Left lobe of liver (tissue), 2 donors: Measurements from ENCODE around the gene NME9. TPM values are rescaled to one million over a fixed set of nuclear protein-coding genes. Genes with fewer than 3 reads are reported as not detected.

ENCODE experiments used
- ATAC-seq: fragments of 200-7000 bp; cut with Tn5 transposase; one replicate; pipeline ENCODE4 v1.9.1; 2020; ENCODE audit warnings: mild to moderate bottlenecking, moderate library complexity
- DNase-seq: peaks from one replicate; pipeline ENCODE4 v3.0.0-alpha.2; 2020; ENCODE audit warnings: low spot score
- total RNA-seq: library from RNA; stranded (reverse); gene quantifications from one replicate; pipeline ENCODE4 v1.2.1, GENCODE V29; 2021
- donor health status: DM: no; HTN: no; CAD: no; lungs with moderate emphysema.
- donor health status: DM: no; HTN: yes; CAD: no.

NME9 gene
- total RNA-seq, 1 donor from 2014 or later = not detected

GRCh38 chr3:138363322-138363721, 33.7 kb upstream of the NME9 start:
- no peak for DNase-seq
- no peak for ATAC-seq

DNA sequence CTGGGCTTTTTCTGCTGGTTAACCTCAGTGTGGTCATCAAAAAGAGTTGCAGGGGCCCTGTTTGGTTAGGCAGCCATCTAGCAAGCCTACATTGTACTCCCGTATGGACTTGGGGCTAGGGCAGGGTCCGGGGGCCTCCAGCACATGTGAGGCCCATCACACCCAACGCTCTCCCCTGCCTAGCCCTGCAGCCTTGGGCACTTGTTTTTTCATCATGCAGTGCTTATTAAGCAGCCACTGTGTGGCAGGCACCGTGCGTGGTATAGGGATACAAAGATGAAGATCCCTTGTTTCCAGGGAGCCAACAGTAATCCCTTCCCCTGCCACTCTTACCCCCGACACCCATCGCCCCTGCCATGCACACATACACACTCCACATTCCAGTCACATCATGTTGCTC, 32.9 kb upstream of the NME9 start:
- ATAC-seq (no peak), DNase-seq (no peak)

GRCh38 chr3:138361561-138361971, 31.9 kb upstream of the NME9 start:
- no peak for ATAC-seq

DNA sequence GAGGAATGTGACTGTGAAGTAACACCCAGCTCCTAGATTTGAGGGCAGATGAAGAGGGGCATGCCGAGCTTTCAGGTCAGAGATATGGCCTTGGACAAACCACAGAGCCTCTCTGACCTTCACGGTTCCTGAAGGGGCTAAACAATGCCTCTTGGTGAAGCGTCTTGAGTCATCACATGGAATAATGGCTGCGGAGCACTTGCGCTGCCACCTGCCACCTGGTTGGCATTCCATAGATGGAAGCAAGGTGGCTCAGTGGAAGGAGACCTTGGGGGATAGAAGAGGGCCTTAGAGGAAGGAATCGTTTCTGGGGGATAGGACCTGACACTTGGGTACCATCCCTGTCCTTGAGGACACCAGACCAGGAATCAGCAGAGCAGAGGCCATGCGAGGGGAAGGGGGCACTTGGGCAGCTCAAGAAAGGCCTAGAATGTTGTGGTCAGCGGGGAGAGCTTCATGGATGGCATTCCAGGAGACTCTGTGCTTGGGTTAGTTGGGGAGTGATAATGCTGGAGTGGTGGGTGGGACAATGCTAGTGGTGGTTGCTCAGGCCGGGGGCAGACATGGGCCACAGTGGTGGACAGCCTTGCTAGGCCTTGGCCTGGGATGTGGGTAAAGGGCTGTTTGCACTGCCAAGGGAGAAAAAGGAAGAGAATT, 31.3 kb upstream of the NME9 start:
- ATAC-seq = no peak
- no peak for DNase-seq

More at GRCh38 chr3:138361561-138361971, 31.9 kb upstream of the NME9 start:
- DNase-seq = no peak

DNA sequence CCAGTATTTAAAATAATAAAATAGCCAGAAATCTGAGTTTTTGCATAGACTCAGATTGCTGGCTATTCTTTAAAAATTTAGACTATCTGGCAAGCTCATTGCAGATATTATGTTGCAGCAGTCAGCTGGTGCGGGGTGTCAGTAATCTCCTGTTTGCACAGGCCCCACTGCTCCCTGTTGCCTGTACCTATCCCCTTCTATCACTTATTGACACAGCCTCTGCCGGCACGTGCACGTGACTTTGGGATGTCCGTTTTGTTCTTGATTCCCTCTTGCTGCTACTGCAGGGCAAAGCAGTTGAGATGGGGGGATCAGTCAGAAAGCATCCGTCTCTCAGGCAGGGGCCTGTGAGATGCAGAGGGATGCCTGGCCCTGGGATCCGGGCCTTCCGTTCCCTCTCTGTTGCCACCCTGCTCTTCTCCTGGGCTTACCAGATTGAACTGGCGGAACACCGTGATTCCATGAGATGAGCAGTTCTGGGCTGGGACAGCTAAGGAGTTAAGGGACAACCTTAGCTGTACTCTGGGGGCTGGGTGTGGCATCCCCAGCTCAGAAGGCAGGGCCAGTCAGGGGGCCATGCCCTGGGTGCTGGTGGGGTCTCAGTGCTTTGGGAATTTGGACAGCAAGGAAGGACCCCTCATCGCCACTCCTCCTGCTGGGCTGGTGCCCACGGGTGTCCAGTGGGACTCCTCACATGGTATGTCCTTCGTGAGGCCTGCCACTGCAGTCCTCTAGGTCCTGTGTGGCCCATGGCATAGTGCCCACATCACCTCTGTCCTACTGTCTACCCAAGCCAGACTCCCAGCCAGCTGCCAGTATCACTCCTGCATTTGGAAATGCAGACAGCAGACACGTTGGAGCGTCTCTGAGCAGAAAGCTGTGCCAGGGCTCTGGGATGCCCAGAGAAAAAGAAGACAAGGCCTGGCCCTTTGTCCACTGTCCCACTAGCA, 30.5 kb upstream of the NME9 start:
- ATAC-seq = peak; percentile 19
- DNase-seq = no peak

GRCh38 chr3:138359148-138359918, 29.7 kb upstream of the NME9 start:
- no peak for ATAC-seq

DNA sequence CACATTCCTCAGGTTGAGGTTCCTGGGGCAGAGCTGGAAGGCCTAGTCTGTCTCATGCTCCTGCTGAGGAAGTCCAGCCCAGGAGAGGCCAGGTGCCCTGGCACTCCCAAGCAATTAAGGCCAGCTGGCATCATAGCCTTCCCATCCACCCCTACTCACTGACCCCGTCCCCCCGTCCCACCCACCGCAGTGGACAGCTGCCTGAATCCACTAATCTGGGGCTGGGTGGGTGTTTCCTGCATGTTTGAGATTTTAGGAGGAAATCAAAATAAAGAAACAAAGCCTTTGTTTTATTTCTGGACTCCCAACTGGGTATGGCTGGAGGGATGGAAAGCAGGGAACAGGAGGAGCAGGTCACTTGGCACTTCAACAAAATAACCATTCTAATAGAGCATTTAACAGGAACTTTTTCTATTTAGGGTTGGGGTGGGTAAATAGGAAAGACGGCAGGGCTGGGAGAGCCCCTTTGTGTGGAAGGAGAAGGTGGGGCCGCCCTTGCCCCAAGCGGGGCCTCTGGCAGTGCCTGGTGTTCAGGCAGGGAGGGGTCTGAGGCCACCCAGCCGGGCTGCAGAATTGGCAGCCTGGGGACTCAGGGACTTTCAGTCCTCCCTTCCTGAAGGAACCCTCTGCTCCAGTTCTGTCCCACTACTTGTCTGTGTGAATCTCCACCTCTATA, 27.2 kb upstream of the NME9 start:
- ATAC-seq = no peak

More at GRCh38 chr3:138359148-138359918, 29.7 kb upstream of the NME9 start:
- DNase-seq = no peak

DNA sequence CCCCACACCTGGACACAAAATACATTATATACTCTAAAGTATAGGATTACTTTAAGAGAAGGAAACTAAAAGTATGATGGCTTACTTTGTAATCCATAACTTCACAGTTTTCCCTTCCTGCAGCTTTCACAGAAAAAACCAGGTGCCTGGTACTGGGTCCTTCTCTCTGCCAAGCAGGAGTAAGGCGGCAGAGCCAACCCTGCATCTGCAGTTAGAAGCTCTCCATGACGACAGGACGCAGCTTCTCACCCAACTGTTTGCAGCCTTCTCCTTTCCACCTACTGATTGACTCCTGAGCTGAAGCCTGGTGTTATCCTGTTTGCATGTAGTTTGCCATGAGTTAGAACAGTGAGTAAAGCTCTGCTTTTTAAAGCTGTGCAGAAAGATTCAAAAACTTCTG, 25.4 kb upstream of the NME9 start:
- DNase-seq = no peak
- no peak for ATAC-seq

More for the DNA sequence above, 27.2 kb upstream of the NME9 start:
- DNase-seq = no peak

DNA sequence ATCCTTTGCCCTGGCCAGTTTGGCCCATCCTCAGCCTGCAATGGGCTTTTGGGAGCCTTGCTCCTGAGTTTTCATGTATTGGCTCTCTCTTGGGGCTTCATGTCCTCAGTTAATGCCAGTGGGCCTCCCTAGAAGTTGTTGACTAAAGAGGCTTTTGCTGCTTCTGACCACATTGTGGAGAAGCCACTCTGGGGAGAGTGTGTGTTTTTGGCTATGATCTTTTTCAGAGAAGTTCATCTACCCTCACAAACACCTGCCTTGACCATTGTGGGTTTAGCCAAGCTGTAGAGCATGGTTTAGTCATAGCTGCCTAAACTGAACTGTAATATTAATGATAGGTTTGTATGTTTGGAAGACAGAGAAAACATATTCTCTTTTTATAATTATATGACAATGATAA, 24.7 kb upstream of the NME9 start:
- ATAC-seq (no peak), DNase-seq (no peak)

DNA sequence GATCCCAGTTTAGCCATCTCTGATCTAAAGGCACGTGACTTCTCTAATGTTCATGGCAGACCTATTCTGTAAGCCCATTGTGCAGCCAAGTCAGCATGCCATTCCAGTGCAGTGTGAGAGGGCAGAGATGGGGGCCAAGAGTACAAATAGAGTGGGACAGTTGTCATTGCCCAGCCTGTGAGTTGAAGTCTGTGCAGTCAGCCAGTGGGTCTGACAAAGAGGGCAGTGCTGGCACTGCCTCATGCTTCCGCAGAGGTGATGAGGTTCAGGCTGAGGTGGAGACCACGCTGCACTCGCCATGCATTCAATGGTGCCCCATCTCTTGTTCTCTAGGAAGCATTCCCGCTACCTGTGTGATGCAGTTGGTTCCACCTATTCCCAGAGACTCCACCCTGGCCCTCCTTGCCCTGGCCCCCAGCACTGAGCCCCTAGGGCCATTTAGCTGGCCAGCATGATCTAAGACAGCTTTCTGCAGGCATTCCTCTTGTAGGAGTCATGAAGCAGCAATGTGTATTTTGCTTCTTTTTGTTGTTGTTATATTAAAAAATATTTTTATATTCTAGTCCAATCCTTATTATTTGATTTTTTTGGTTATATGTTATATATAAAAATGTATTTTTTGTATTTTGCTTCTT, 22.4 kb upstream of the NME9 start:
- no peak for DNase-seq
- no peak for ATAC-seq

DNA sequence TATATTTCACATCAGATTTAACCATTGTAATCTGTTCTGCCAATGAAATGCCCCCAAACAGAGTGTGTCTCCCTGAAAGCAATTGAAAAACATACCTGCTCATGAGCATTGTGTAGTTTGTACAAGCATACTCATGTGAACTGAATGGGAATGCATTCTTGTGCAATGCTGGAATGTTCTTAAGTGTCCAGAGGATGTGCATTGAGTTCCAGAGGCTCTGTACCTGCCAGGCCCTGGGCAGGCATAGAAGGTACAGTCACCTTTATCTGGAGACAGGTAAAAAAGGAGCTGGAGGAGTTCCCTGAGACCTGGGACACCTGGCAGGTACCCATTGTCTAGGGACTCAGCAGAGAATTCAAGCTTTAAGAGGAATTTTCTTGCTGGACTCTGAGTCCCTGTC, 21.5 kb upstream of the NME9 start:
- ATAC-seq = no peak
- DNase-seq = no peak

GRCh38 chr3:138349926-138350665, 20.4 kb upstream of the NME9 start:
- no peak for ATAC-seq
- DNase-seq = no peak

GRCh38 chr3:138348754-138349739, 19.4 kb upstream of the NME9 start:
- DNase-seq = peak; percentile 49
- ATAC-seq = peak; percentile 41

- ATAC-seq (peak; percentile 79), DNase-seq (peak; percentile 83)
These were observed 18.5 kb upstream of the NME9 start, which contains the start of gene MRAS for GRCh38 chr3:138347960-138348753. Gene MRAS, plus strand, starts transcription at chr3:138348579. Its CDS starts 24,305 bp downstream, at chr3:138372884.

- ATAC-seq = peak; percentile 75
- DNase-seq = peak; percentile 96
These were observed 15.1 kb upstream of the NME9 start for GRCh38 chr3:138344754-138345153.

DNA sequence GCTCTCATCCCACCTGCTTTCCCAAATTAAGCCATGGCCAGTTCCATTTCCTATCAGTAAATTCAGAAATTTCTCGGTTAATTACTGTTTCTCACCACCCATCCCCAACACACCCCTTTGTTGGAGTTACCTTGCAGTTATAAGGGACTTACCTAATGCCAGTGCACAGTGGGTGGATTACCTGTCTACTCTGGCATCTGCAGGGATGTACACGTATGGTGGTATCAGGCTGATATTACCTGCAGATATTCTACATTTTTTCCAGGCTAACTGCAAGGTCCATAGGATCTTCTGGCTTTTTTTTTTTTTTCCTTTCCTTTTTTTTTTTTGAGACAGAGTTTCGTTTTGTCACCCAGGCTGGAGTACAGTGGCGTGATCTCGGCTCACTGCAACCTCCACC, 10.9 kb upstream of the NME9 start:
- DNase-seq (no peak), ATAC-seq (no peak)

DNA sequence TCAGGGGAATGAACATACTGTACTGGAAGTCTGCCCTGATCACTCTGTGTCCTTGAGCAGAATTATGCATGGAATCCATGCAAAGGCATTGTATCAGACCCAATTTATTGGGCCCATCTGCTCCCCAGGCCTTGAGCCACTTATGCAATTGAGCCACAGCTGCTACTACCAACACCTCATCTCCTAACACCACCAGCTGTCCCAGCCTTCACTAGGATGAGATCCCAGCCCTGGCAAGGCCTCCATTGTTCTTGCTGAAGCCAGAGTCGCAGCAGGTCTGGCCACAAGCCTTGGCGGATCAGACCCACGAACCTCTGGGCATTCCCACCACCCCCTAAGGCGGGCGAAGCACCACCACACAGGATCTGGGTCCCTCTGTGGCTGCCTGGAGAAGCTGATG, 9.2 kb upstream of the NME9 start:
- DNase-seq (no peak), ATAC-seq (no peak)
